ENCODE results near the gene ATP6V0B.

ATP6V0B gene

GRCh38 chr1:43960798-43961197 lies 14.0 kb upstream of the ATP6V0B start:
- DNase-seq (ENCODE audit: extremely low read depth, low read depth) = no peak
- no peak for TF ChIP-seq CTCF (IDR thresholded peaks at IDR 0.05; ENCODE audit: low read depth, low read length, missing control alignments)
- no peak overlapping the region for H3K4me3 ChIP-seq (replicated peaks; ENCODE audit: low read depth, low read length)

GRCh38 chr1:43961692-43962091 lies 13.1 kb upstream of the ATP6V0B start:
- H3K4me3 ChIP-seq (replicated peaks; ENCODE audit: low read depth, low read length) = no peak overlapping the region
- no peak for DNase-seq (ENCODE audit: extremely low read depth, low read depth)
- TF ChIP-seq CTCF (IDR thresholded peaks at IDR 0.05; ENCODE audit: low read depth, low read length, missing control alignments) = no peak

GRCh38 chr1:43962324-43962723 lies 12.4 kb upstream of the ATP6V0B start:
- H3K4me3 ChIP-seq (replicated peaks; ENCODE audit: low read depth, low read length) = no peak overlapping the region
- no peak for TF ChIP-seq CTCF (IDR thresholded peaks at IDR 0.05; ENCODE audit: low read depth, low read length, missing control alignments)
- DNase-seq (ENCODE audit: extremely low read depth, low read depth) = no peak

- no peak for TF ChIP-seq CTCF (IDR thresholded peaks at IDR 0.05; ENCODE audit: low read depth, low read length, missing control alignments)
- no peak for DNase-seq (ENCODE audit: extremely low read depth, low read depth)
- H3K4me3 ChIP-seq (replicated peaks; ENCODE audit: low read depth, low read length) = no peak overlapping the region
Measured at GRCh38 chr1:43963006-43963405, 11.8 kb upstream of the ATP6V0B start.

- TF ChIP-seq CTCF (IDR thresholded peaks at IDR 0.05; ENCODE audit: low read depth, low read length, missing control alignments) = no peak
- H3K4me3 ChIP-seq (replicated peaks; ENCODE audit: low read depth, low read length) = no peak overlapping the region
- DNase-seq (ENCODE audit: extremely low read depth, low read depth) = no peak
Measured at GRCh38 chr1:43963890-43964289, 10.9 kb upstream of the ATP6V0B start.

- H3K4me3 ChIP-seq (replicated peaks; ENCODE audit: low read depth, low read length) = no peak overlapping the region
- no peak for DNase-seq (ENCODE audit: extremely low read depth, low read depth)
- no peak for TF ChIP-seq CTCF (IDR thresholded peaks at IDR 0.05; ENCODE audit: low read depth, low read length, missing control alignments)
Measured at GRCh38 chr1:43965316-43965715, 9.4 kb upstream of the ATP6V0B start.

- no peak for TF ChIP-seq CTCF (IDR thresholded peaks at IDR 0.05; ENCODE audit: low read depth, low read length, missing control alignments)
Measured at GRCh38 chr1:43968348-43968948, 6.3 kb upstream of the ATP6V0B start.

More at GRCh38 chr1:43968348-43968948, 6.3 kb upstream of the ATP6V0B start:
- no peak for DNase-seq (ENCODE audit: extremely low read depth, low read depth)
- H3K4me3 ChIP-seq (replicated peaks; ENCODE audit: low read depth, low read length) = no peak overlapping the region
